Stimulated activated CD4-positive, alpha-beta T cell treated with anti-CD3 and anti-CD28 coated beads, Interleukin-4, amount 100 ng/mL, for 1 hour (primary cell): ENCODE data around the gene H6PD.

Source experiments
- DNase-seq: peaks from one replicate; pipeline ENCODE4 v3.0.0-alpha.2; 2020

Gene H6PD

GRCh38 chr1:9234223-9235095 lies at the start of gene H6PD:
H6PD (plus strand) TSS chr1:9234774; CDS start chr1:9244935, 10,161 bp downstream.
- peak; percentile 65 for DNase-seq

GRCh38 chr1:9186082-9186859 lies 48.3 kb upstream of the H6PD start:
- no peak for DNase-seq

- no peak for DNase-seq
Measured at GRCh38 chr1:9187004-9187403, 47.6 kb upstream of the H6PD start.

GRCh38 chr1:9190234-9190633 lies 44.3 kb upstream of the H6PD start:
- no peak for DNase-seq

GRCh38 chr1:9191231-9191630 lies 43.3 kb upstream of the H6PD start:
- no peak for DNase-seq

- DNase-seq: no peak
Measured at GRCh38 chr1:9192578-9193232, 41.9 kb upstream of the H6PD start.

GRCh38 chr1:9193233-9193625 lies 41.3 kb upstream of the H6PD start:
- no peak for DNase-seq

GRCh38 chr1:9194024-9194423 lies 40.5 kb upstream of the H6PD start:
- DNase-seq: no peak

GRCh38 chr1:9195651-9196050 lies 38.9 kb upstream of the H6PD start:
- no peak for DNase-seq

GRCh38 chr1:9196129-9197040 lies 38.2 kb upstream of the H6PD start:
- peak; percentile 61 for DNase-seq

GRCh38 chr1:9197186-9198099 lies 37.1 kb upstream of the H6PD start:
- DNase-seq: no peak

GRCh38 chr1:9198538-9199361 lies 35.8 kb upstream of the H6PD start:
- no peak for DNase-seq

- no peak for DNase-seq
Measured at GRCh38 chr1:9200441-9200840, 34.1 kb upstream of the H6PD start.

GRCh38 chr1:9201401-9202239 lies 33.0 kb upstream of the H6PD start:
- DNase-seq: no peak

GRCh38 chr1:9202240-9202870 lies 32.2 kb upstream of the H6PD start:
- no peak for DNase-seq

GRCh38 chr1:9203511-9203982 lies 31.0 kb upstream of the H6PD start:
- no peak for DNase-seq

GRCh38 chr1:9204156-9204720 lies 30.3 kb upstream of the H6PD start:
- no peak for DNase-seq

GRCh38 chr1:9207086-9207485 lies 27.5 kb upstream of the H6PD start:
- no peak for DNase-seq
